Measurements from ENCODE around the gene DLL1.

- TF ChIP-seq POLR2A (IDR thresholded peaks at IDR 0.05) (no peak), POLR2AphosphoS5 (IDR thresholded peaks at IDR 0.05) (no peak), EP300 (IDR thresholded peaks at IDR 0.05) (no peak)
Measured at GRCh38 chr6:170284866-170285469, 5.9 kb downstream of the DLL1 start.

Measured in sigmoid colon (tissue), 4 donors.